GM18868 (cell line): ENCODE data around the gene SSX2IP.
A peak's percentile ranks its signal among the peaks of the same experiment; 100 is the strongest.
"Not testable (repeated sequence)": the region's sequence is repeated elsewhere in the genome, so short reads cannot be mapped to it uniquely, and the experiment has no call there.

ENCODE experiments used
- ATAC-seq: cut with Tn5 transposase; IDR thresholded peaks from one replicate; pipeline ENCODE4 v1.9.1; 2021; ENCODE audit warnings: mild to moderate bottlenecking, moderate library complexity; ENCODE audit not compliant: unreplicated experiment

SSX2IP gene

GRCh38 chr1:84620720-84621313, 69.4 kb downstream of the SSX2IP start:
- peak; percentile 97 for ATAC-seq

GRCh38 chr1:84619383-84620102, 70.7 kb downstream of the SSX2IP start:
- ATAC-seq: no peak

GRCh38 chr1:84617349-84617748, 72.9 kb downstream of the SSX2IP start:
- ATAC-seq: no peak

DNA sequence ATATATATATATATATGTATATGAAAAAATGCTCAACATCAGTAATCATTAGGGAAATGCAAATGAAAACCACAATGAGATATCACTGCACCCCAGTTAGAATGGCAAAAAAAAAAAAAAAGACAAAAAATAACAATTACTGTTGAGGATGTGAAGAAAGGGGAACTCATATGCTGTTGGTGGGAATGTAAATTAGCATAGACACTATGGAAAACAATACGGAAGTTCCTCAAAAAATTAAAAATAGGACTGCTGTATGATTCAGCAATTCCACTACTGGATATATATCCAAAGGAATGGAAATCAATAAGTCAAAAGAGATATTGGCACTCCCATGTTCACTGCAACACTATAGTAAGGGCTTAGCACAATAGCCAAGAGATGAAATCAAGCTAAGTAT, 74.5 kb downstream of the SSX2IP start:
- no peak for ATAC-seq

- no peak for ATAC-seq
These were observed 76.4 kb downstream of the SSX2IP start for GRCh38 chr1:84613887-84614286.

DNA sequence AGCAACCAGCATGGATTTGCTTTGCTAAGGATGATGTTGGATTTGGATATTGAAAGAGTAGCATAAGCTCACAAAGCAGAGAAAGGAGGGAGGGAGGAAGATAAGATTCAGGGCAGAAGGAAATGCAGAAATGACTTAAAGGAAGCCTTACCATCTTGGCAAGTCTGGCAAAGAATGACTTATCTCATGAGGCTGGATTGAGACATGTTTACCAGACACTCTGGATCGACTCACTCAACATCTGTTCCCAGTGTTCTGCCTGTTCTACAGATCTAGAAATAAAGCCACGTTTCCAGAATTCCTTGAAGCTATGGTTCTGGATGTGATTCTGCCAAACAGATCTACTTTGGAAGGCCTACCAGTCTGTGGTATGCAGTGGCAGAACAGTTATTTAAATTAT, 77.2 kb downstream of the SSX2IP start:
- ATAC-seq: no peak

- peak; percentile 92 for ATAC-seq
These were observed 78.5 kb downstream of the SSX2IP start for GRCh38 chr1:84611796-84612195.

GRCh38 chr1:84611091-84611490, 79.2 kb downstream of the SSX2IP start:
- ATAC-seq: no peak

DNA sequence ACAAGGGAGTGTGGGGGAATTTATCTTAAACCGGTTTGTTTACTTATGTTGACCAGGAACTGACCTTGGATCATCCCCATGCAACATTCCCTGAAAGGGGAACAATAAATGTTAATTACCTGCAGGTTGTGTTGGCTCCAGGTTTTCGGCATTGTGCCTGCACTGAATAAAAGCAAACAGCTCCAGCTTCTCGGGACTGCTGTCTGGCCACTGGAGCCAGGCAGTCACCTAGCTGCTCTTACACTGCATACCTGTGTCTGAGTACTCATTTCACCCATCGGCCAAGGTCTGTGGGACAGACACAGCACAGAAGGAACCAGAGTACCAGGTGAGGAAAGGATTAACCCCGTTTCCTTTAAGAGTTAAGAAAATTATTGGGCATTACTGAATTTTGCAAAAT, 83.3 kb downstream of the SSX2IP start:
- ATAC-seq: no peak

GRCh38 chr1:84605157-84605556, 85.1 kb downstream of the SSX2IP start:
- ATAC-seq: no peak

DNA sequence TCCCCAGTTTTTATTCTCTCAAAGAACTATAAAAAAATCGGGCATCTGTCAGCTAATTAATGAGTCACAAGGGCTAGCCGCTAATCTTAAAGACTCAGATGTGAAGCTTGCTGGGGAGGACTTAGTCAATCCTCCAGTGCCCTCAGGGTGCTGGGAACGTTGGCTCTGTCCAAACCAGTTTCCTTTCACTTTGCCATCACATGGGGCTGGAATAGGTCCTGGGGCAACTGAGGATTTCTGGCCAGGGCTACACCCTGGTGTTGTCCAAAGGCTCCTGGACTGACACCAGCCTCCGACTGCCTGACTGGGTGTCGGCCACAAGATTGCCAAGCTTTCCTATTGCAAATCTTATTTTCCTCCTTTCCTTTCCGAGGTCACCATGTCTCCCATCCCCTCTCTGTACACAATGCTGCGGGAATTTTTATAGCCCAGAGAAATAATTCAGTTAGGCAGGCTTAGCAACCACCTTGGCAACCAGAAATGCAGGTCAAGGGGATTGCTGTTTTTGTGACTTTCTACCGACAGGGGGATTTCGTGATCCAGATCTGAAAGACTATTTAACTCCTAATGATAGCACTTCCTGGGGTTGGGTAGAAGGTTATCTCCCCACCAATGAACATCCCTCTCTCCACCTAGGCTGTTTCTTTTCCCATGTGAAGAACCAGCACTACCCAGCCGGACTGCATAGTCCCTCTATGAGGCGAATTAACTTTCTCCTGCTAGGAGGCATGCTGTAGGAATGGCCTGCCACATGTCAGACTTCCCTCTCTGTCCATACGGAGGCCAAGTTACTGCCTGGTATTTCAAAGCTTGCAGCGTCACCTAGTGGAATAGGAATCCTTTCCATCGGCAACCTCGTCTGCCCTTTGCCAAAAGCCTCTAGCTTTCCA, 86.1 kb downstream of the SSX2IP start:
- no peak for ATAC-seq

DNA sequence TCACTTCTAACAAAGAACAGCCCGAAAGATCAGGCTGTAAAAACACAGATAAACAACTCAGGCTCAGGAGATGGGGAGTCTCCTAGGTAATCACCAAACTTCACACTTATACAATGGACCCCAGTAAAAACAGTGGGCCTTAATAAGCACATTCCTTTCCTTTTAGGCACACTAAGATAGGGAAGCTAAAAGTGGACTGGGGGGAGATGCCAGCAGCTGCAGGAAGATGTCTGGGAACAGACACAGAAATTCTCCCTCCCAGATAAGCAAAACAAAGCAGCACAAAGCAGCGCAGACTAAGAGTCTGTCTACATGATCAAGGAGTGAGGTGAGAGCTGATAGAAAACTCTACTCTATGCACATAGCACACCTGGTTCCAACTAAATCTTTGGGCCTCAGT, 87.0 kb downstream of the SSX2IP start:
- no peak for ATAC-seq

- no peak for ATAC-seq
These were observed 89.5 kb downstream of the SSX2IP start for GRCh38 chr1:84600796-84601195.

- peak; percentile 83 for ATAC-seq
These were observed 91.2 kb downstream of the SSX2IP start for GRCh38 chr1:84598846-84599741.

- no peak for ATAC-seq
These were observed 91.8 kb downstream of the SSX2IP start for GRCh38 chr1:84598418-84598817.

- ATAC-seq: no peak
These were observed 93.2 kb downstream of the SSX2IP start for GRCh38 chr1:84597011-84597410.

GRCh38 chr1:84594959-84595358, 95.3 kb downstream of the SSX2IP start:
- ATAC-seq: not testable (repeated sequence)
